SK-N-SH (cell line): ENCODE measurements around the gene HHLA2. TPM values are rescaled to one million over a fixed set of nuclear protein-coding genes. Genes with fewer than 3 reads are reported as not detected.

Experiments
- CTCF ChIA-PET: fragments of 300-600, 350-600 bp; formaldehyde crosslinking; extraction: SDS; loops from one replicate; lab custom pipeline; 2021; lab: Yijun Ruan, JAX
- POLR2A ChIA-PET: fragments of 350-600 bp; sonication (Branson Sonifier 250); formaldehyde crosslinking; extraction: SDS; loops from one replicate; lab custom pipeline; 2020; ENCODE audit warnings: antibody characterized with exemption, inconsistent platforms; lab: Yijun Ruan, JAX
- DNase-seq: peaks from one replicate; pipeline ENCODE4 v3.0.0; 2012
- H2AFZ ChIP-seq: fragments of 200-600 bp; sonication (generic); 2 replicates; pipeline ENCODE4 v1.8.1; 2016; ENCODE audit warnings: antibody characterized with exemption, mild to moderate bottlenecking, low read depth
- H3F3A ChIP-seq: fragments of 200-600 bp; sonication (generic); replicated peaks from 2 replicates; pipeline ENCODE3; 2016; ENCODE audit warnings: antibody characterized with exemption, mild to moderate bottlenecking; ENCODE audit not compliant: insufficient read depth
- H3K27ac ChIP-seq, 2 experiments: fragments of 200-500 bp in 1 of 2; fragments of 200-600 bp in 1 of 2; sonication (Bioruptor generic) in 1 of 2; sonication (generic), shearing (Covaris generic) in 1 of 2; 2 replicates each; pipeline versions ENCODE4 v1.5.1 to v1.6.1; 2014 to 2016; ENCODE audit warnings: low read depth in 2 of 2, inconsistent platforms in 1 of 2, low read length in 1 of 2, mild to moderate bottlenecking in 1 of 2, mixed read lengths in 1 of 2
- H3K27me3 ChIP-seq: fragments of 200-600 bp; sonication (generic), shearing (Covaris generic); 2 replicates; pipeline ENCODE4 v1.6.1; 2016; ENCODE audit warnings: mixed run types; ENCODE audit not compliant: insufficient read depth
- H3K36me3 ChIP-seq, 2 experiments: fragments of 200-500 bp in 1 of 2; fragments of 200-600 bp in 1 of 2; sonication (Bioruptor generic) in 1 of 2; sonication (generic) in 1 of 2; replicated peaks in 1 of 2; 2 replicates each; pipeline versions ENCODE3 to v1.5.1; 2014 to 2016; ENCODE audit warnings: low read length in 1 of 2, mild to moderate bottlenecking in 1 of 2; ENCODE audit not compliant: insufficient read depth in 2 of 2, control insufficient read depth in 1 of 2
- H3K4me1 ChIP-seq, 2 experiments: fragments of 200-500 bp in 1 of 2; fragments of 200-600 bp in 1 of 2; sonication (Bioruptor generic) in 1 of 2; sonication (generic), shearing (Covaris generic) in 1 of 2; 2 replicates each; pipeline versions ENCODE4 v1.5.1 to v1.6.1; 2014 to 2016; ENCODE audit warnings: low read depth in 1 of 2, low read length in 1 of 2, mixed run types in 1 of 2; ENCODE audit not compliant: insufficient read depth in 2 of 2, control insufficient read depth in 1 of 2
- H3K4me2 ChIP-seq: fragments of 200-600 bp; sonication (generic), shearing (Covaris generic); 2 replicates; pipeline ENCODE4 v1.6.1; 2017; ENCODE audit warnings: mixed run types
- H3K4me3 ChIP-seq, 2 experiments: fragments of 200-500 bp in 1 of 2; fragments of 200-600 bp in 1 of 2; sonication (Bioruptor generic) in 1 of 2; sonication (generic), shearing (Covaris generic) in 1 of 2; 2 replicates each; pipeline versions ENCODE4 v1.5.1 to v1.8.1; 2014 to 2016; ENCODE audit warnings: low read depth in 2 of 2, inconsistent platforms in 1 of 2, low read length in 1 of 2, mild to moderate bottlenecking in 1 of 2, mixed read lengths in 1 of 2, moderate library complexity in 1 of 2
- H3K79me2 ChIP-seq: fragments of 200-600 bp; sonication (generic); 2 replicates; pipeline ENCODE4 v1.8.1; 2017; ENCODE audit warnings: mild to moderate bottlenecking; ENCODE audit not compliant: insufficient read depth
- H3K9ac ChIP-seq: fragments of 200-600 bp; sonication (generic); 2 replicates; pipeline ENCODE4 v1.6.1; 2017; ENCODE audit warnings: mixed run types
- H3K9me2 ChIP-seq: fragments of 200-600 bp; sonication (generic); 2 replicates; pipeline ENCODE4 v1.6.1; 2017; ENCODE audit warnings: mixed run types
- H3K9me3 ChIP-seq: fragments of 200-600 bp; sonication (generic); 2 replicates; pipeline ENCODE4 v1.6.1; 2017; ENCODE audit warnings: mixed run types, mild to moderate bottlenecking, moderate library complexity
- H4K20me1 ChIP-seq: fragments of 200-600 bp; sonication (generic); 2 replicates; pipeline ENCODE4 v1.6.1; 2017; ENCODE audit warnings: mild to moderate bottlenecking, mixed run types; ENCODE audit not compliant: insufficient read depth
- CHD2 ChIP-seq: fragments of 150-350 bp; IDR thresholded peaks from 2 replicates; pipeline ENCODE4 v1.6.1; 2018; ENCODE audit warnings: low read length; ENCODE audit not compliant: partially characterized antibody
- ELF1 ChIP-seq: IDR thresholded peaks from 2 replicates; pipeline ENCODE4 v1.4.0; 2012
- EP300 ChIP-seq, 2 experiments: IDR thresholded peaks; 2 replicates each; pipeline versions ENCODE4 v1.4.0 to v1.6.1; 2012; ENCODE audit warnings: borderline replicate concordance in 1 of 2, low read depth in 1 of 2, low read length in 1 of 2
- EZH2phosphoT487 ChIP-seq: fragments of 200-600 bp; sonication (generic); IDR thresholded peaks from 2 replicates; pipeline ENCODE4 v1.6.1; 2017; ENCODE audit warnings: low read depth, mixed run types, mild to moderate bottlenecking, antibody characterized with exemption, moderate library complexity, borderline replicate concordance
- FOXJ3 ChIP-seq: sonication (generic); formaldehyde crosslinking; IDR thresholded peaks from 2 replicates; pipeline ENCODE4 v1.5.1; 2020; ENCODE audit warnings: mild to moderate bottlenecking, missing genetic modification reagents
- GATA2 ChIP-seq: sonication (generic); formaldehyde crosslinking; IDR thresholded peaks from 2 replicates; pipeline ENCODE4 v1.5.0; 2020; ENCODE audit warnings: mild to moderate bottlenecking, missing genetic modification reagents
- JUND ChIP-seq: IDR thresholded peaks from 2 replicates; pipeline ENCODE4 v1.4.0; 2012
- MEF2A ChIP-seq: IDR thresholded peaks from 2 replicates; pipeline ENCODE4 v1.4.0; 2012; ENCODE audit warnings: low read depth, borderline replicate concordance
- MXI1 ChIP-seq: IDR thresholded peaks from 2 replicates; pipeline ENCODE4 v1.6.1; 2012; ENCODE audit warnings: mild to moderate bottlenecking, low read depth, low read length, improper control_type of control experiment
- RAD21 ChIP-seq: IDR thresholded peaks from 2 replicates; pipeline ENCODE4 v1.6.1; 2012; ENCODE audit warnings: mild to moderate bottlenecking, low read length
- RCOR1 ChIP-seq: fragments of 150-350 bp; IDR thresholded peaks from 2 replicates; pipeline ENCODE4 v1.6.1; 2017; ENCODE audit warnings: antibody characterized with exemption, low read length
- USF1 ChIP-seq: IDR thresholded peaks from 2 replicates; pipeline ENCODE4 v1.4.0; 2012; ENCODE audit warnings: low read depth, borderline replicate concordance
- USF2 ChIP-seq: fragments of 150-350 bp; IDR thresholded peaks from 2 replicates; pipeline ENCODE4 v1.6.1; 2017; ENCODE audit warnings: antibody characterized with exemption, low read length, low read depth, borderline replicate concordance
- ZBTB33 ChIP-seq: IDR thresholded peaks from 2 replicates; pipeline ENCODE4 v1.4.0; 2012; ENCODE audit warnings: low read depth, borderline replicate concordance
- WGBS: methylation state at CpG from one replicate; pipeline ENCODE4 v1.1.6; 2017; ENCODE audit warnings: low lambda C conversion rate; 5-methylcytosine and 5-hydroxymethylcytosine counted together
- polyA plus RNA-seq, 3 experiments: library from polyadenylated mRNA; depleted of rRNA; stranded (reverse); fragments of >200 nt; gene quantifications; 2 replicates each; pipeline ENCODE4 v1.2.3, GENCODE V29; 2012

Gene HHLA2
- polyA plus RNA-seq, 1 of the 3 experiments (the other 2 are of a cell fraction): not detected

- DNase-seq: peak; percentile 57
Measured at GRCh38 chr3:108381529-108382140, 85.3 kb downstream of the HHLA2 start.

DNA sequence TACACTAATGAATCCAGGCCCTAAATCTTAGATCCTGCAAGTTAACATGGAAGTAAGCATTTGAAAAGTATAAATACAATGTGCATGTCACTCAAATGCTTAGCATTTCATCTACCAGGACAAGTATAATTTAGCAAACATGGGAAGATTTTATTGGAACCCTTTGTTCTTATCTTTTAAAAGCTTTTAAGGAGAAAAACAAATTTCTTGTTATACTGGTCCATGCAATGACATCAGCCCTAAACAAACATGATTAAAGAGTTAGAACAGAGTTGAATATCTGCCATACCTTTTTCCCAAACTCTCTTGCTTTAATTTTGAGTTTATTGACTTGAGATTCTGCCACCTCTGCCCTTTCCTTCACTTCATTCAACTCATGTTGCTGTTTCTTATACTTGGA lies 87.0 kb downstream of the HHLA2 start:
- no peak overlapping the region for H3K4me2 ChIP-seq
- ChIA-PET CTCF (interaction anchor here (1.1 kb wide), 1 partner anchor 8 kb away, joined by 3 read pairs; no protein-coding TSS in a partner anchor), POLR2A (no interaction called here)
- no peak for DNase-seq
- TF ChIP-seq USF2 (no peak), EP300 (IDR thresholded peaks at IDR 0.05; ENCODE audit: borderline replicate concordance in 1 of 2, low read depth in 1 of 2, low read length in 1 of 2) (no peak), EZH2phosphoT487 (no peak), ELF1 (no peak), USF1 (no peak), ZBTB33 (no peak)
- H3K79me2 ChIP-seq: no peaks in the 10 kb centered on the region
- no peak overlapping the region for H3K27ac ChIP-seq
- no peak overlapping the region for H3K4me3 ChIP-seq
- no peaks in the 10 kb centered on the region for H3K27me3 ChIP-seq
- H4K20me1 ChIP-seq: no peaks in the 10 kb centered on the region
- peaks cover 0 to 16% of the 10 kb centered on the region in 2 experiments; a peak in 2 of 4 replicates for H3K4me1 ChIP-seq
- no peaks in the 10 kb centered on the region for H3K9me2 ChIP-seq
- H3K9me3 ChIP-seq: no peaks in the 10 kb centered on the region
- H3F3A ChIP-seq: no peaks in the 10 kb centered on the region
- no peak overlapping the region for H3K9ac ChIP-seq
- no peaks in the 10 kb centered on the region for H3K36me3 ChIP-seq
- no peak overlapping the region for H2AFZ ChIP-seq

More at GRCh38 chr3:108381529-108382140, 85.3 kb downstream of the HHLA2 start:
- no peaks in the 10 kb centered on the region for H3K36me3 ChIP-seq
- no peaks in the 10 kb centered on the region for H3F3A ChIP-seq
- H3K27me3 ChIP-seq: no peaks in the 10 kb centered on the region
- peak; percentile 77; the same call in 1 of the 2 replicates for TF ChIP-seq FOXJ3 (CRISPR knock-in tag)
- peak; percentile 52; the same call in 1 of the 2 replicates for TF ChIP-seq GATA2 (CRISPR knock-in tag)
- TF ChIP-seq RAD21: peak; percentile 63
- TF ChIP-seq EP300 (IDR thresholded peaks at IDR 0.05; ENCODE audit: borderline replicate concordance in 1 of 2, low read depth in 1 of 2, low read length in 1 of 2): peak in 1 of 2 experiments; percentile 86; a peak in 2 of 4 replicates
- 0 out of 2 replicates have a peak, but pooled peaks have one; percentile 74 for TF ChIP-seq MXI1
- peak; percentile 47 for TF ChIP-seq CHD2
- TF ChIP-seq JUND: no peak
- no peak for TF ChIP-seq ZBTB33
- TF ChIP-seq RCOR1: peak; percentile 76
- TF ChIP-seq MEF2A: no peak
- CTCF ChIA-PET: interaction anchor here (1.0 to 1.8 kb wide), 6 partner anchors 22 to 485 kb away, joined by 3 to 9 read pairs (median 3); no protein-coding TSS in a partner anchor
- peak overlapping the region in 1 of 2 experiments; percentile 79; a peak in 2 of 4 replicates for H3K27ac ChIP-seq
- no peak overlapping the region for H2AFZ ChIP-seq
- no peaks in the 10 kb centered on the region for H4K20me1 ChIP-seq
- H3K4me1 ChIP-seq: peaks cover 0 to 15% of the 10 kb centered on the region in 2 experiments; a peak in 2 of 4 replicates
- H3K4me3 ChIP-seq: no peak overlapping the region
- H3K79me2 ChIP-seq: no peaks in the 10 kb centered on the region
- POLR2A ChIA-PET: no interaction called here
- no peaks in the 10 kb centered on the region for H3K9me3 ChIP-seq
- WGBS: 42% methylated on average over 3 of the region's 3 CpGs
- H3K4me2 ChIP-seq: no peak overlapping the region
- H3K9me2 ChIP-seq: no peaks in the 10 kb centered on the region
- no peak overlapping the region for H3K9ac ChIP-seq
